ENCODE results near the gene PBX4. TPM values are rescaled to one million over a fixed set of nuclear protein-coding genes. Genes with fewer than 3 reads are reported as not detected.

The PBX4 gene
- total and polyA plus RNA-seq, 2 donors (not counting 3 experiments of a cell fraction or from before 2014, with no cell fraction given) = not detected

DNA sequence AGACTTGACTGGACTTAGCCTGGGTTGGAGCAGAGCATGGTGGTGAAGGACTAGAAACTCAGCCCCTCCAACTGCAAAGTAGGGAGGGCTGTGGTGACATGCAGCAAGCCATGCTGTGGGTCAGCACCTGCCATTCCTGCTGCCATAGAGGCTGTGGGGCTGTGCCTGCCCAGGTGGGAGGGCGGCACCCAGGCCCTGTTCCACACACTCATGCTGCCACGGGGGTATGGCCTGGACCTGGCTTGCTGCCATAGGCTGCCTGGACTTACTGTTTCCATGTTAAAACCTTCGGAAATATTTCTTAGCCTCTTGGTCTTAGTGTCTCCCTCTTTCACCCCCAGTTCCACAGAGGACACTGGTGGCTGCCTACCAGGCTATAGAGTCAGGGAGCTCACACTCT lies 51.1 kb downstream of the PBX4 start:
- no peak for FAIRE-seq

More for the DNA sequence above, 51.1 kb downstream of the PBX4 start:
- Histone ChIP-seq H3K9me3 (replicated peaks; ENCODE audit: control insufficient read depth, insufficient read depth, low read length) (no peaks in the 10 kb centered on the region), H2AFZ (ENCODE audit: low read depth, low read length) (no peak overlapping the region), H3K4me1 (ENCODE audit: control insufficient read depth, extremely low read depth, insufficient read depth, low read length) (no peaks in the 10 kb centered on the region), H3K27ac (ENCODE audit: insufficient read depth, low read depth, low read length) (no peak overlapping the region), H4K20me1 (replicated peaks; ENCODE audit: control insufficient read depth, extremely low read depth, insufficient read depth, low read length) (no peaks in the 10 kb centered on the region), H3K79me2 (ENCODE audit: control insufficient read depth, insufficient read depth, low read length) (no peaks in the 10 kb centered on the region), H3K9ac (replicated peaks; ENCODE audit: extremely low read depth, insufficient read depth, low read length) (no peak overlapping the region), H3K27me3 (ENCODE audit: control insufficient read depth in 2 of 2, insufficient read depth in 2 of 2, low read length in 2 of 2) (no peaks in the 10 kb centered on the region), H3K4me3 (replicated peaks in 1 of 3; ENCODE audit: insufficient read depth in 1 of 3, low read depth in 1 of 3, low read length in 3 of 3) (no peak overlapping the region), H3K4me2 (ENCODE audit: insufficient read depth, low read length) (no peak overlapping the region), H3K9me1 (replicated peaks; ENCODE audit: control insufficient read depth, extremely low read depth, insufficient read depth, low read length) (no peaks in the 10 kb centered on the region), H3K36me3 (ENCODE audit: control insufficient read depth in 2 of 2, extremely low read depth in 1 of 2, insufficient read depth in 2 of 2, low read length in 2 of 2) (no peaks in the 10 kb centered on the region)
- POLR2A ChIA-PET = no interaction called here
- DNase-seq (ENCODE audit: low read depth, low spot score) = no peak
- no TSS peak for BruUV-seq (replicated peaks)
- intact Hi-C loops (cut with micrococcal nuclease) (no loop called here), dilution Hi-C loops (cut with MboI; ENCODE audit: extremely low pct_ligation_motif_present, low sequenced_read_pairs) (no loop called here)
- TF ChIP-seq, protein P1, sequence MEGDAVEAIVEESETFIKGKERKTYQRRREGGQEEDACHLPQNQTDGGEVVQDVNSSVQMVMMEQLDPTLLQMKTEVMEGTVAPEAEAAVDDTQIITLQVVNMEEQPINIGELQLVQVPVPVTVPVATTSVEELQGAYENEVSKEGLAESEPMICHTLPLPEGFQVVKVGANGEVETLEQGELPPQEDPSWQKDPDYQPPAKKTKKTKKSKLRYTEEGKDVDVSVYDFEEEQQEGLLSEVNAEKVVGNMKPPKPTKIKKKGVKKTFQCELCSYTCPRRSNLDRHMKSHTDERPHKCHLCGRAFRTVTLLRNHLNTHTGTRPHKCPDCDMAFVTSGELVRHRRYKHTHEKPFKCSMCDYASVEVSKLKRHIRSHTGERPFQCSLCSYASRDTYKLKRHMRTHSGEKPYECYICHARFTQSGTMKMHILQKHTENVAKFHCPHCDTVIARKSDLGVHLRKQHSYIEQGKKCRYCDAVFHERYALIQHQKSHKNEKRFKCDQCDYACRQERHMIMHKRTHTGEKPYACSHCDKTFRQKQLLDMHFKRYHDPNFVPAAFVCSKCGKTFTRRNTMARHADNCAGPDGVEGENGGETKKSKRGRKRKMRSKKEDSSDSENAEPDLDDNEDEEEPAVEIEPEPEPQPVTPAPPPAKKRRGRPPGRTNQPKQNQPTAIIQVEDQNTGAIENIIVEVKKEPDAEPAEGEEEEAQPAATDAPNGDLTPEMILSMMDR (IDR thresholded peaks at IDR 0.05; ENCODE audit: extremely low read depth in 1 of 2, insufficient read depth in 1 of 2, low read depth in 1 of 2, low read length in 2 of 2) = no peak
- TF ChIP-seq POLR2AphosphoS5 (IDR thresholded peaks at IDR 0.05; ENCODE audit: insufficient read depth, low read depth, low read length) = no peak
- no peak for TF ChIP-seq MYC (IDR thresholded peaks at IDR 0.05; ENCODE audit: low read depth, low read length)
- no peak for TF ChIP-seq MAX (IDR thresholded peaks at IDR 0.05; ENCODE audit: insufficient read depth, insufficient read length)
- TF ChIP-seq EZH2 (IDR thresholded peaks at IDR 0.05; ENCODE audit: borderline replicate concordance, low read depth, low read length, severe bottlenecking) = no peak
- no peak for TF ChIP-seq POLR2A (IDR thresholded peaks at IDR 0.05; ENCODE audit: low read depth, low read length)
- TF ChIP-seq JUN (IDR thresholded peaks at IDR 0.05; ENCODE audit: borderline replicate concordance, insufficient read depth, insufficient read length, low read depth) = no peak
- no peak for TF ChIP-seq GATA2 (IDR thresholded peaks at IDR 0.05; ENCODE audit: insufficient read depth, insufficient read length, low read depth, low read length)
- CTCF ChIA-PET = interaction anchor here (2.4 kb wide), 1 partner anchor 13 kb away, joined by 14 read pairs; no protein-coding TSS in a partner anchor
